Erythroblast (primary cell): ENCODE data around the gene RTL10.
A peak's percentile ranks its signal among the peaks of the same experiment; 100 is the strongest.

Experiments
- DNase-seq, 2 experiments: peaks; one replicate each; lab custom pipeline; 2025; lab: John Stamatoyannopoulos, UW
- GATA1 ChIP-seq: IDR thresholded peaks from 2 replicates; pipeline ENCODE4 v1.6.1; 2011; ENCODE audit warnings: low read depth, mild to moderate bottlenecking, control low read depth, low read length, moderate library complexity
- POLR2A ChIP-seq: IDR thresholded peaks from 2 replicates; pipeline ENCODE4 v1.6.1; 2011; ENCODE audit warnings: mild to moderate bottlenecking, low read length

Gene RTL10

GRCh38 chr22:19868773-19869471 is 14.2 kb upstream of the RTL10 start:
- no peak for TF ChIP-seq POLR2A
- no peak for TF ChIP-seq GATA1
- DNase-seq, result no peak

DNA sequence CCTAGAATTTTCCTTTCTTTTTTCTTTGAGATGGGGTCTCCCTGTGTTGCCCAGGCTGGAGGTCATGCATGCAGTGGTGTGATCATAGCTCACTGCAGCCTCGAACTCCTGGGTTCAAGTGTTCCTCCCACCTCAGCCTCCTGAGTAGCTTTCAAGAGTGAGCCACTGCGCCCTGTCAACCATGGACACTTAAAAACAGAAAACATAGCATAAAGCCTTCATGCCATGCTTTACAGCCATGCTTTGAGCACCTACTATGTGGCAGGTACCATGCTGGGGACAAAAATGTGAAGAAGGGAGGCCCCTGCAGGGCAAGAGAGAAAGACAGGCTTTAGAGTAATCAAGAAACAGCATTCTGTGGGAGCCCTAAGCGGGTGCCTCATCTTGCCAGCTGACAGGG is 13.7 kb upstream of the RTL10 start:
- no peak for DNase-seq
- TF ChIP-seq GATA1 (no peak), POLR2A (no peak)

DNA sequence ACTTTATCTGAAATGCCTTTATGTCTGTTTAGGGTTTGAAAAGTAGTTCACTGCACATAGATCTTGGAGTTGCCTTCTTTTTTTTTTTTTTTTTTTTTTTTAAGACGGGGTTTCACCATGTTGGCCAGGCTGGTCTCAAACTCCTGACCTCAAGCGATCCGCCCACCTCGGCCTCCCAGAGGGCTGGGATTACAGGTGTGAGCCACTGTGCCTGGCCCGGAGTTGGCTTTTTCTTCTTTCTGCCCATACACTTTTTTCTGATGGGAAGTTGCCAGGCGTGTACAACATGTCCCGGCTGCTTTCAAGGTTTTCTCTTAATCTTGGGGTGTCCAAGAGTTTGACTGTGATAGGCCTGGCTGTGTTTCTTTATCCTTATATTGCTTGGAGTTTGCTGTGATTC is 12.9 kb upstream of the RTL10 start:
- no peak for TF ChIP-seq GATA1
- TF ChIP-seq POLR2A, result no peak
- DNase-seq, result no peak

GRCh38 chr22:19866665-19867009 is 12.0 kb upstream of the RTL10 start:
- DNase-seq, result no peak
- TF ChIP-seq GATA1, result no peak
- no peak for TF ChIP-seq POLR2A

- no peak for DNase-seq
- TF ChIP-seq GATA1, result no peak
- no peak for TF ChIP-seq POLR2A
These were observed 10.6 kb upstream of the RTL10 start for GRCh38 chr22:19865141-19865829.

DNA sequence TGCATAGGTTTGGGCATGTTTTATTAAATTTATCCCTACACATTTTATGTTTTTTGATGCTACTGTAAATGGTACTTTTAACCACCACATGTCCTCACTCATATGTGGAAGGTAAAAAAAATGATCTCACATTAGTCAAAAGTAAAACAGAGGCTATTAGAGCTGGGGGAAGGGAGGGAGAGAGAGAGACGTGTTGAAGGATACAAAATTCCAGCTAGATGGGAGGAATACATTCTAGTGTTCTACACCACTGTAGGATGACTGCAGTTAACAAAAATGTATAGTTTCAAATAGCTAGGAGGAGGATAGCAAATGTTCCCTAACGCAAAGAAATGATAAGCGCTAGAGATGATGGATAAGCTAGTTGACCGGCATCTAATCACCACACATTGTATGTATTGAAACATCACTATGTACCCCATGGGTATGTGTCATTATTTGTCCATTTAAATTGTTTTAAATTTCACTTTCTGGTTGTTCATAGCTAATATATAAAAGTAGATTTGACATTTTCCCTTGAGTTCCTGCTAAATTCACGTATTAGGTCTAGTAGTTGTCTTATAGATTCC is 9.9 kb upstream of the RTL10 start:
- no peak for DNase-seq
- TF ChIP-seq POLR2A (no peak), GATA1 (no peak)

DNA sequence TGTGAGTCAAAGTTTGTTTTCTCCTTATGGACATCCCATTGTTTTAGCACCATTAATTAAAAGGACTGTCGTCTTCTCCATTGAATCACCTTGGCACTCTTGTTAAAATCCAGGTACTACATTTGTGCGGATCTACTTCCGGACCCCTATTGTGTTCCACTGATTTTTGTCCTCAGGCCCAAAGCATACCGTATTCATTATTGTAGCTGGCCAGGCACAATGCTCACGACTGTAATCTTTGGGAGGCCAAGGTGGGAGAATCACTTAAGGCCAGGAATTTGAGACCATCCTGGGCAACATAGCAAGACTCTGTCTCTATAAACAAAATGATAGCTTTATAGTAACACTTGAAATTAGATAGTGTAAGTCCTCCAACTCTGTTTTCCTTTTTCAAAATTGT is 8.9 kb upstream of the RTL10 start:
- TF ChIP-seq GATA1 (no peak), POLR2A (no peak)
- DNase-seq, result no peak

DNA sequence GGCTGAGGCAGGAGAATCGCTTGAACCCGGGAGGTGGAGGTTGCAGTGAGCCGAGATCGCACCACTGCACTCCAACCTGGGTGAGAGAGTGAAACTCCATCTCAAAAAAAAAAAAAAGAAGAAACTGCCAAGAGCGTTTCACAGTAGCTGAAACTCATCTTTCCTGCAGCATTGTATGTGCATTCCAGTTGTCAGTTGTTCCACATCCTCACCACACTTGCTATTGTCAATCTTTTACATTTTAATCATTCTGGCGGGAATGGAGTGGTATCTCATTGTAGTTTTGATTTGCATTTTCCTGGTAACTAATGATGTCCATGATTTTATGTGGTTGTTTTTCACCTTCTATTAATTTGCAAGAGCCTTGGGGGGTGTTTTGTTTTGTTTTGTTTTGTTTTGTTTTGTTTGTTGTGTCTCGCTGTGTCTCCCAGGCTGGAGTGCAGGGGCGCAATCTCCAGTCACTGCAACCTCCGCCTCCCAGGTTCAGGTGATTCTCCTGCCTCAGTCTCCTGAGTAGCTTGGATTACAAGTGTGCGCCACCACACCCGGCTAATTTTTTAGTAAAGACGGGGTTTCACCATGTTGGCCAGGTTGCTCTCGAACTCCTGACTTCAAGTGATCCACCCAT is 8.1 kb upstream of the RTL10 start:
- no peak for DNase-seq
- TF ChIP-seq GATA1, result no peak

DNA sequence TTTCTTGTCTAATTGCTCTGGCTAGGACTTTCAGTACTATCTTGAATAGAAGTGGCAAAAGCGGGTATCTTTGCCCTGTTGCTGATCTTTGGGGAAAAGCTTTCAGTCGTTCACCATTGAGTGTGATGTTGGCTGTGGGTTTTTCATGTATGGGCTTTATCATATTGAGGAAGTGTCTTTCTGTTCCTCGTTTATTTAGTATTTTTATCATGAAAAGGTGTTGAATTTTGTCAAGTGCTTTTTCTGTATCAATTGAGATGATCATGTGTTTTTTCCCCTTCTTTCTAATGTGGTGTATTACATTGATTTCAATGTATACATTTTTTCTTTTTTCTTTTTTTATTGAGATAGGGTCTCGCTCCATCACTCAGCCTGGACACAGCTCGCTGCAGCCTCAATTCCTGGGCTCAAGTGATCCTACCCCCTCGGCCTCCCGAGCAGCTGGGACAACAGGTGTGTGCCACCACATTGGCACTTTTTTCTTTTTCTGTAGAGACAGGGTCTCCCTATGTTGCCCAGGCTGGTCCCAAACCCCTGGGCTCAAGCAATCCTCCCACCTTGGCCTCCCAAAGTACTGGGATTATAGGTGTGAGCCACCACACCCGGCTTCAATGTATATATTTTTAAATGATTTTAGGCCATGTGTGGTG is 5.3 kb upstream of the RTL10 start:
- no peak for TF ChIP-seq POLR2A
- no peak for DNase-seq

DNA sequence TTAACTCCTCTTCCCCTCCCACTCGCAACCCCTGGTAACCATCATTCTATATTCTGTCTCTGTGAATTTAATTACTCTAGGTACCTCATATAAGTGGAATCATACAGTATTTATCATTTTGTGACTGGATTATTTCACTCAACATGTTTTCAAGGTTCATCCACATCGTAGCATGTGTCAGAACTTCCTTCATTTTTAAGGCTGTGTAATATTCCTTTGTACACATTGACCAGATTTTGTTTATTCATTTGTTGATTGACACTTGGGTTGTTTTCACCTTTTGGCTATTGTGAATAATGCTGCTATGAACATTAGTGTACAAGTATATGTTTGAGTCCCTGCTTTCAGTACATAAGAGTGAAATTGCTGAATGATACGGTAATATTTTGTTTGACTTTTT is 2.7 kb upstream of the RTL10 start:
- no peak for DNase-seq
- TF ChIP-seq GATA1, result no peak
- TF ChIP-seq POLR2A, result no peak

- no peak for TF ChIP-seq POLR2A
- TF ChIP-seq GATA1, result peak; percentile 90
- DNase-seq, result peak; percentile 80 to 82
These were observed 1.1 kb upstream of the RTL10 start for GRCh38 chr22:19855504-19856409.

- peak in 1 of 2 experiments; percentile 38 for DNase-seq
- TF ChIP-seq GATA1 (no peak), POLR2A (no peak)
These were observed 546 bp downstream of the RTL10 start for GRCh38 chr22:19853879-19854777.
